Embryonic facial prominence (tissue), 1 donor: Measurements from ENCODE around the gene PTH2.
"Not testable (repeated sequence)": the region's sequence is repeated elsewhere in the genome, so short reads cannot be mapped to it uniquely, and the experiment has no call there.

Experiments
- DNase-seq: peaks from one replicate; pipeline ENCODE4 v3.0.0-alpha.2; 2016; ENCODE audit errors: extremely low spot score

PTH2 gene

GRCh38 chr19:49423071-49423984 is at the start of gene PTH2:
PTH2 (minus strand) TSS chr19:49423441; CDS start chr19:49423339, 102 bp downstream.
- no peak for DNase-seq

- no peak for DNase-seq
These were observed 49.7 kb upstream of the PTH2 start for GRCh38 chr19:49472936-49473335.

- no peak for DNase-seq
These were observed 47.4 kb upstream of the PTH2 start for GRCh38 chr19:49470615-49470978.

GRCh38 chr19:49469828-49470614 is 46.8 kb upstream of the PTH2 start:
- no peak for DNase-seq

DNA sequence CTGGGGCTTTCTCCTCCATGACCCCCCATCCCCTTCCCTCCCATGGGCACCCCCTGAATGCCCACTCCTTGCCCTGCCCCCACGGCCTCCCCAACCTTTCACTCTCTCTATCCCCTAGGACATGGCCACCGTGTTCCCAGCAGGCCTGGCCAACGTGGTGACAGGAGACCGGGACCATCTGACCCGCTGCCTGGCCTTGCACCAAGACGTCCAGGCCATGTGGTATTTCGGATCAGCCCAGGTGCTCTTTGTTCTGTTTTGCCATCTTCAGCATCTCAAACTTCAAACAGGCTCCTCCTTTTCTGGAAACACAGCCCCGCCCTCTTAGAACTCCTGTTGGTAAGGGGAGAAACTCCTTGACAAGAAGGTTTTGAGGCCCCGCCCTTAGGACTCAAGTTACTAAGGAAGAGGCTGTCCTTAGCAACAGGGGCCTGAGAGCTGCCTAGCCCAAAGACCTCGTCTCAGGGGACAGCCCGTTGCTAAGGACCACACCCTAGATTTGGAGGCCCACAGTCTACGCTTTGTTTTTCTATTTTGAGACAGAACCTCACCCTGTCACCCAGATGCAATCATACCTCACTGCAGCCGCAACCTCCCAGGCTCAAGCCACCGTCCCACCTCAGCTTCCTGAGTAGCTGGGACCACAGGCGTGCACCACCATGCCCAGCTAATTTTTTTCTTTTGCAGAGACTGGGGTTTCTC is 45.7 kb upstream of the PTH2 start:
- peak; percentile 55 for DNase-seq

- no peak for DNase-seq
These were observed 45.0 kb upstream of the PTH2 start for GRCh38 chr19:49468199-49468598.

GRCh38 chr19:49465371-49465770 is 42.1 kb upstream of the PTH2 start:
- DNase-seq, result no peak

DNA sequence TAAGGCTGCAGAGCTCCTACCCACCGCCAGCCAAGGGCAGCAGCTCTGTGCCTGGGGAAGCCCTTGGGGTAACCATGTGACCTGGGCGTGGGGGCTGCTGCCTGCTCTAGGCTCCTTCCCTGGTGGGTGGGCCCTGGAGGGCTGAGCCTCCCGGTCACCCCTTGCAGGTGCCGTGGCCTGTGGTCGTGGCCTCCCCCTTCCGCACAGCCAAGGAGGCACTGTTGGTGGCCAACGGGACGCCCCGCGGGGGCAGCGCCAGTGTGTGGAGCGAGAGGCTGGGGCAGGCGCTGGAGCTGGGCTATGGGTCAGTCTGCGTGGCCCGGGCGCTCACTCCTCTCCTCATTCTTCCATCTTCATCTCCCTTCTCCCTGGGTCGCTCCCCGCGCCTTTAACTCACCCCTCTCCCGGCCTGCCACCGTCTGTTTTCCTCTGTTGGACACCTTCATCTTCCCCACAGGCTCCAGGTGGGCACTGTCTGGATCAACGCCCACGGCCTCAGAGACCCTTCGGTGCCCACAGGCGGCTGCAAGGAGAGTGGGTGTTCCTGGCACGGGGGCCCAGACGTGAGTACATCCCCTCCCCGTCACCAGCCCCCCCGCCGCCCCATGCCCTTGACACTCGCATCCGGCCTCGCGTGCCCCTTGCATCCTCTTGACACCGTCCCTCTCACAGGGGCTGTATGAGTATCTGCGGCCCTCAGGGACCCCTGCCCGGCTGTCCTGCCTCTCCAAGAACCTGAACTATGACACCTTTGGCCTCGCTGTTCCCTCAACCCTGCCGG is 40.9 kb upstream of the PTH2 start:
- DNase-seq, result no peak

DNA sequence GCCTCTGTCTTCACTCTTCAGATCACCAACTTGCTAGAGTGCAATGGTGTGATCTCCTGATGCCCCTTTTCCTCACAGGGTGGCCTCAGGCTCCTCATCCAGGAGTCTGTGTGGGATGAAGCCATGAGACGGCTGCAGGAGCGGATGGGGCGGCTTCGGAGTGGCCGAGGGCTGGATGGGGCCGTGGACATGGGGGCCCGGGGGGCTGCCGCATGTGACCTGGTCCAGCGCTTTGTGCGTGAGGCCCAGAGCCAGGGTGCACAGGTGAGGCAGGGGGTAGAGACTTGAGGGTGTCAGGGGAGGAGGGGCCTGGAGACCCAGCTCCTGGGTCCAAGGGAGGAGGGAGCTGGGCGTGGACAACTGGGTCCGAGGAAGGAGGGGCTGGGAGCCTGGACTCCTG is 39.3 kb upstream of the PTH2 start:
- no peak for DNase-seq

- no peak for DNase-seq
These were observed 38.4 kb upstream of the PTH2 start for GRCh38 chr19:49461656-49462055.

GRCh38 chr19:49461130-49461529 is 37.9 kb upstream of the PTH2 start:
- not testable (repeated sequence) for DNase-seq

DNA sequence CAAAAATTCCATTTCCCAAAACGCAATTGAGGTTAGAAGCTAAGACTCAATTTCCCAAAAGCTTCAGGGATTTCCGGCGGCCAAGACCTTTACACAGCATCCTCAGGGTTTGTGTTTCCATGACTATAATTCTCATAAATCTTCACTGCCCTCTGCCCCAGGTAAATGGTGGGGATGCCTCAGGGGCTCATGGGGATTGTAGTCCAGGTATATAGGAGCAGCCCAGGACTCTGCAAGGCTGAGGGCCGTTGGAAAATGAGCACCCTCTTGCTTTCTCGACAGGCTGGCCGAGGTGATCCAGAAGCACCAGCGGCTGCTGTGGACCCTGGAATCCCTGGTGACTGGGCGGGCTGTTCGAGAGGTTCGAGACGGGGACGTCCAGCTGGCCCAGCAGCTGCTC is 36.1 kb upstream of the PTH2 start:
- DNase-seq, result no peak

GRCh38 chr19:49458567-49458903 is 35.3 kb upstream of the PTH2 start:
- no peak for DNase-seq

DNA sequence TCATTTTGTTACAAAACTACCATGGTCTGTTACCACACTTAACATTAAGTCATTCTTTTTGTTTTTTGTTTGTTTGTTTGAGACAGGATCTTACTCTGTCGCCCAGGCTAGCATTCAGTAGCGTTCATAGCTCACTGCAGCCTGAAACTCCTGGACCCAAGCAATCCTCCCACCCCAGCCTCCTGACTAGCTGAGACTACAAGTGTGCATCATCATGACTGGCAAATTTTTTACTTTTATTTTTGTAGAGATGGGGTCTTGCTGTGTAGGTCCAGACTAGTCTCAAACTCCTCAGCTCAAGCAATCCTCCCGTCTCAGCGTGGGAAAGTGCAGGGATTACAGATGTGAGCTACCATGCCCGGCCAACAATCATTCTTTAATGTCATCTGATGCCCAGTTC is 33.1 kb upstream of the PTH2 start:
- DNase-seq, result no peak

GRCh38 chr19:49455773-49456172 is 32.5 kb upstream of the PTH2 start:
- DNase-seq, result no peak

GRCh38 chr19:49453757-49454240 is 30.6 kb upstream of the PTH2 start:
- no peak for DNase-seq

GRCh38 chr19:49453013-49453756 is 29.9 kb upstream of the PTH2 start, which contains the start of gene ALDH16A1:
ALDH16A1 (plus strand) TSS chr19:49453225; CDS start chr19:49453332, 107 bp downstream.
- peak; percentile 97 for DNase-seq

DNA sequence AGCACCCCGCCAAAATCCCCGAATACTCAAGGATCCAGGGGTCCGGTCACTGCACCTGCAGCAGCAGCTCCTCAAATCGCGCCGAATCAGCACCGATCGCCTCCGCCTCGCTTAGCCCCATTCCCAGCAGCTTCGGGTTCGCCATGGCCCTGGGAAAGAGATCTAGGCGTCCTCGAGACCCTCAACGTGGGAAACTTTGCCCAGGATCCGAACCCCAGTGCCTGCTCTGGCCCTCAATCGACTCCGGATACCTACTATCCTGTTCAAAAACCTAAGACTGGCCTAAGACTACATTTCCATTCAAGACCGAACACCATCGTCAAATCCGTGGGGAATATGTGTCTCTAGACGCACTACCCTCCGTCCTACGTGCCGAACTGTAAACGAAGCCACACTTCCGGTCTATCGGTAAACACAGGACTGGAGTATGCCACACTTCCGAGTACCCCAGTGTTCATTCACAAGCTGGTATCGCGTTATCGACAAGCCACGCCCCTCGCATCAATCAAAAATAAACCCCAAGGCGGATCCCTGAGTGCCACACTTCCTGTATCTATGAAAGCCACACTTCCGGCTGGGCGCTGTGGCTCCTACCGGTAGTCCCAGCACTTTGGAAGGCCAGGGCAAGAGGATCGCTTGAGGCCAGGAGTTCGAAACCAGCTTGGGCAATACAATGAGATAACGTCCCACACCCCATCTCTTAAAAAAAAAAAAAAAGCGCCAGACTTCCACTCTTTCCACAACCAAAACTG is 28.4 kb upstream of the PTH2 start, which contains the start of gene PIH1D1:
Gene PIH1D1, minus strand, starts transcription at position 385 of the 752 bp plus-strand sequence. Its CDS starts 240 bp downstream, at position 145.
- DNase-seq, result peak; percentile 99

- no peak for DNase-seq
These were observed 27.2 kb upstream of the PTH2 start for GRCh38 chr19:49450405-49450804.

GRCh38 chr19:49448432-49448786 is 25.2 kb upstream of the PTH2 start:
- DNase-seq, result no peak
